Lower lobe of right lung (tissue), 2 donors: ENCODE measurements around the gene DIS3L2. TPM values are rescaled to one million over a fixed set of nuclear protein-coding genes. Genes with fewer than 3 reads are reported as not detected.

Experiments
- ATAC-seq, 2 donors: fragments of 200-7000 bp; cut with Tn5 transposase; one replicate each; pipeline ENCODE4 v1.9.1; 2020 to 2022; ENCODE audit warnings: mild to moderate bottlenecking in 2 of 2, moderate library complexity in 2 of 2
- DNase-seq: peaks from one replicate; pipeline ENCODE4 v3.0.0-alpha.2; 2020
- H3K27ac ChIP-seq: fragments of 200-600 bp; one replicate; pipeline ENCODE4 v1.8.0; 2022
- H3K27me3 ChIP-seq: fragments of 200-600 bp; one replicate; pipeline ENCODE4 v1.8.0; 2022; ENCODE audit warnings: low read depth
- H3K36me3 ChIP-seq: fragments of 200-600 bp; one replicate; pipeline ENCODE4 v1.8.0; 2022; ENCODE audit warnings: mild to moderate bottlenecking
- H3K4me1 ChIP-seq: fragments of 200-600 bp; one replicate; pipeline ENCODE4 v1.8.0; 2022
- H3K4me3 ChIP-seq: fragments of 200-600 bp; one replicate; pipeline ENCODE4 v1.8.0; 2022; ENCODE audit warnings: mild to moderate bottlenecking
- H3K9me3 ChIP-seq: fragments of 200-600 bp; one replicate; pipeline ENCODE4 v1.8.0; 2022
- CTCF ChIP-seq: fragments of 200-600 bp; IDR thresholded peaks from one replicate; pipeline ENCODE4 v1.8.0; 2022; ENCODE audit warnings: antibody characterized with exemption, mild to moderate bottlenecking
- intact Hi-C: fragments of 100-400 bp; cut with DNase I; formaldehyde crosslinking; loops from one replicate; pipeline ENCODE4 v1.11.0; 2022
- total RNA-seq: library from RNA; stranded (reverse); fragmentation: NEBNext Ultra II Directional; extraction: Animal tissue kit (Norgen Biotek cat#: 25700); gene quantifications from one replicate; pipeline ENCODE4 v1.2.1, GENCODE V29; 2021
- donor health status: DM: no; HTN: yes; CAD: no; lungs with severe emphysema.

Gene DIS3L2
- total RNA-seq, 1 donor from 2014 or later = 34.4 TPM

DNA sequence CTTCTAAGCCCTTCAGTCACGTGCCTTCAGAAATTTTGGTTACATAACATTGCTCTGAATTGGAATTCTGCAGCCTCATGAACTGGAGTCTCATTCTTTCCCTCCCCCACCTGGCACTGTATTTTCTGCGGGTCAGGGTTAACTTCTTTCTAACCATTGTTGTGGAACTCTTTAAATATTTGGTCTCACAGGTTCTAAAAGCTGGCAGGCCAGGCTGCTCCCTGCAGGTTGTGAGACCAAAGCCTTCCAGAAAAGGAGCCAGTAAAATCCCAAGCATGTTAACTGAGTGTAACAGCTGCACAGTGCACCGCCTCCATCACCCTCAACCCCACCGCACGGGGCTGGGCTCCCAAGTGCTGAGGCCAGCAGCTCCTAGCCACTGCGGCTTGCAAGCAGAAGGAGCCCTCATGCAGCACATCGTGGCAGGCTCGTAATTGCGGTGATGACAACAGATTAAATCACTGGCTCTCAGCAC lies 243.0 kb downstream of the DIS3L2 start:
- DNase-seq = no peak
- H3K36me3 ChIP-seq = peaks cover 5% of the 10 kb centered on the region
- no peak overlapping the region for H3K4me3 ChIP-seq
- no peak for TF ChIP-seq CTCF
- ATAC-seq = peak; percentile 64 to 69
- intact Hi-C loops = no loop called here
- no peaks in the 10 kb centered on the region for H3K9me3 ChIP-seq
- no peaks in the 10 kb centered on the region for H3K4me1 ChIP-seq
- no peaks in the 10 kb centered on the region for H3K27me3 ChIP-seq
- H3K27ac ChIP-seq = no peak overlapping the region

- H3K9me3 ChIP-seq = no peaks in the 10 kb centered on the region
- no peak overlapping the region for H3K27ac ChIP-seq
- DNase-seq (no peak), ATAC-seq (no peak)
- H3K36me3 ChIP-seq = peaks cover 10% of the 10 kb centered on the region
- H3K4me1 ChIP-seq = no peaks in the 10 kb centered on the region
- H3K27me3 ChIP-seq = no peaks in the 10 kb centered on the region
- TF ChIP-seq CTCF = no peak
- intact Hi-C loops = no loop called here
- no peak overlapping the region for H3K4me3 ChIP-seq
Observed at GRCh38 chr2:232207174-232207573, 245.7 kb downstream of the DIS3L2 start.

- H3K36me3 ChIP-seq = peaks cover 10% of the 10 kb centered on the region
- H3K27me3 ChIP-seq = no peaks in the 10 kb centered on the region
- ATAC-seq (no peak), DNase-seq (no peak)
- no peak for TF ChIP-seq CTCF
- no peak overlapping the region for H3K27ac ChIP-seq
- H3K4me1 ChIP-seq = no peaks in the 10 kb centered on the region
- H3K9me3 ChIP-seq = no peaks in the 10 kb centered on the region
- no peak overlapping the region for H3K4me3 ChIP-seq
- intact Hi-C loops = no loop called here
Observed at GRCh38 chr2:232210306-232210705, 248.8 kb downstream of the DIS3L2 start.

DNA sequence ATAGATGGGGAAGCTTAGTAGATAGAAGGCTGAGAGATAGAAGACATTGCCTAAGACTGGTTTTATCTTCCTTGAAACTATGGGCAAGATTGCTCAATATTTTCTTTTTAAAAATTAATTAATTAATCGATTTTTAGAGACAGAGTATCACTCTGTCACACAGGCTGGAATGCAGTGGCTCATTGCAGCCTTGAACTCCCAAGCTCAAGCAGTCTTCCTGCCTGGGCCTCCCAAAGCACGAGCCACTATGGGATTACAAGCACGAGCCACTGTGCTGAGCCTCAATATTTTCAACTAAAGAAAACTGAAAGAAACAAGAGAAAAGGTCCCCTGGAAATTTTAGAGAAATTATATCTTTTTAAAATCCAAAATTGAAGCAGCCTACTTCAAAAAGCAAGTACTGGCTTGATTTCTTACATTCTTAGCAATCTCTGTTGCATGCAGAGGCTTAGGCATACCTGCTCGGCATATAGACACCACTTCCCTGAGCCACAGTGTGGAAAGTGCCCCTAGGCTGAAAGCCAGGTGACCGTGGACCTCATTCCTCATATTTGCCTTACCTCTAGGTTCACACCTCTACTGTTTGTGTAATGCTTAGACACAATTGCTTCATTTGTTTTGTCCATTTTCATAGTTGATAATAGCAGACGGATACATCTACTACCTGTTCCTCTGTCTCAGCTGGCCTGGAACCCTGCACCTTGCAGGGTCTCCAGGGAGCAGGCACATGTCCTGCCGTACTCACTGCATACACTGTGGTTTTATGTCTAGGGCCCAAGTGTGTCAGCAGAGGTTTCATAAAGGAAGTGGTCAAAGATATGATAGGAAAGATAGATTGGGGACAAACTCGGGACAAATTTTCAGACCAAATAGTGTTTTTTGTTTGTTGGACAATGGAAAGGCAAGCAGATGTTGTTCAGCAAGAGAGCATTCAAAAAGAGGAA lies 250.5 kb downstream of the DIS3L2 start:
- no peak for TF ChIP-seq CTCF
- H3K27ac ChIP-seq = no peak overlapping the region
- no peaks in the 10 kb centered on the region for H3K4me1 ChIP-seq
- peaks cover 10% of the 10 kb centered on the region for H3K36me3 ChIP-seq
- H3K27me3 ChIP-seq = no peaks in the 10 kb centered on the region
- no peak for DNase-seq
- no peak for ATAC-seq
- no peak overlapping the region for H3K4me3 ChIP-seq
- intact Hi-C loops = no loop called here
- H3K9me3 ChIP-seq = no peaks in the 10 kb centered on the region

DNA sequence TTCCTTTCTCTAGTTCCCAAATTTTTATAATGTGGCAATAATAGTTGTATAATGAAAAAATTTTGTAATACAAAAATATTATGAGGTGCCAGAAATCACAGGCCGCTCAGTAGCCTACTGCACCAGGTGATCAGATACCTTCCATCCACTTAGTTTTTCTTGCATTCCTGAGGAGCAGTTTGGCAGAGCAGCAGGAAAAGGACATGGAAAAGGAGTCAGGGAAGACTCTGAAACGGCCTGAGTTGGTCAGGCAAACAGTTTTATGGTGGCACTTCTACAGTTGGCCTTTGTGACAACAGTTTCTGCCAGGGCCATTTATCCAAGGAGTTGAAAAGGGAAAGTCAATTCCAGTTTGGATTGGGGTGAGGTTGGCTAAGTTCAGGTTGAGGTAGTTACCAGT lies 251.7 kb downstream of the DIS3L2 start:
- ATAC-seq = no peak
- no peak for DNase-seq
- Histone ChIP-seq H3K27ac (no peak overlapping the region), H3K27me3 (no peaks in the 10 kb centered on the region), H3K4me3 (no peak overlapping the region), H3K9me3 (no peaks in the 10 kb centered on the region), H3K36me3 (peaks cover 10% of the 10 kb centered on the region), H3K4me1 (no peaks in the 10 kb centered on the region)
- no peak for TF ChIP-seq CTCF
- intact Hi-C loops = no loop called here
